Heart left ventricle (tissue), 16 donors: Measurements from ENCODE around the gene FBH1. TPM values are rescaled to one million over a fixed set of nuclear protein-coding genes. Genes with fewer than 3 reads are reported as not detected.

Experiments
- ATAC-seq, 4 donors: fragments of 200-7000 bp; cut with Tn5 transposase; one replicate each; pipeline ENCODE4 v1.9.1; 2020 to 2022; ENCODE audit warnings: moderate library complexity in 4 of 4, mild to moderate bottlenecking in 3 of 4, moderate number of reproducible peaks in 1 of 4
- DNase-seq, 5 donors: peaks; one replicate each; pipeline ENCODE4 v3.0.0-alpha.2; 2020
- H3K27ac ChIP-seq, 12 donors: fragments of 200-600 bp; sonication (generic) in 4 of 12; one replicate each; pipeline versions ENCODE4 v1.5.0 to v1.8.0; 2016 to 2022; ENCODE audit warnings: mild to moderate bottlenecking in 2 of 12
- H3K27me3 ChIP-seq, 9 donors: fragments of 200-600 bp; sonication (generic) in 2 of 9; one replicate each; pipeline versions ENCODE4 v1.5.1 to v1.8.0; 2016 to 2022; ENCODE audit warnings: mild to moderate bottlenecking in 3 of 9
- H3K36me3 ChIP-seq, 9 donors: fragments of 200-600 bp; sonication (generic) in 2 of 9; one replicate each; pipeline versions ENCODE4 v1.5.0 to v1.8.0; 2018 to 2022; ENCODE audit warnings: mild to moderate bottlenecking in 2 of 9
- H3K4me1 ChIP-seq, 12 donors: fragments of 200-600 bp; sonication (generic) in 4 of 12; one replicate each; pipeline versions ENCODE4 v1.5.0 to v1.8.0; 2016 to 2022; ENCODE audit warnings: mild to moderate bottlenecking in 3 of 12
- H3K4me3 ChIP-seq, 12 donors: fragments of 200-600 bp; sonication (generic) in 4 of 12; one replicate each; pipeline versions ENCODE4 v1.5.0 to v1.8.0; 2017 to 2022; ENCODE audit warnings: mild to moderate bottlenecking in 9 of 12, moderate library complexity in 4 of 12
- H3K9me3 ChIP-seq, 12 donors: fragments of 200-600 bp; sonication (generic) in 4 of 12; one replicate each; pipeline versions ENCODE4 v1.5.0 to v1.8.0; 2016 to 2022; ENCODE audit warnings: mild to moderate bottlenecking in 1 of 12
- POLR2A ChIP-seq, 2 donors: fragments of 450-650 bp; IDR thresholded peaks; one replicate each; pipeline ENCODE4 v1.6.1; 2017; ENCODE audit warnings: antibody characterized with exemption in 2 of 2, mild to moderate bottlenecking in 2 of 2, moderate library complexity in 2 of 2
- WGBS, 4 donors: extraction: QIAGEN DNeasy Blood & Tissue Kit in 2 of 4; methylation state at CpG; one replicate each; pipeline versions ENCODE4 v1.1.5 to v1.1.7; 2013 to 2018; 5-methylcytosine and 5-hydroxymethylcytosine counted together
- intact Hi-C, 10 donors: fragments of 100-400 bp; cut with DNase I; formaldehyde crosslinking; loops; one replicate each; pipeline versions ENCODE4 v1.11.1 to v1.14.2; 2022
- polyA plus RNA-seq, 2 donors: library from polyadenylated mRNA; stranded (reverse); fragments of 200-250 nt; gene quantifications; one replicate each; pipeline ENCODE4 v1.2.3, GENCODE V29; 2013
- total RNA-seq, 9 donors: library from RNA; depleted of rRNA in 2 of 9; stranded (reverse); fragments of >200 nt in 2 of 9; fragmentation: NEBNext Ultra II Directional in 3 of 9; extraction: Animal tissue kit (Norgen Biotek cat#: 25700) in 3 of 9; gene quantifications; one replicate each; pipeline versions ENCODE4 v1.1.0 to v1.2.4, GENCODE V29; 2016 to 2023
- TF ChIP-seq, protein P1 (sequence below), 12 donors: fragments of 200-600 bp; sonication (generic) in 4 of 12; IDR thresholded peaks; one replicate each; pipeline versions ENCODE4 v1.5.0 to v1.8.0; 2018 to 2022; ENCODE audit warnings: antibody characterized with exemption in 12 of 12, mild to moderate bottlenecking in 5 of 12
- donor health status: ischemic (EF 13 %, LVEDD 7.1; RV severe dilation, severe dysfunction).
- donor health status: healthy with polysubstance abuse.
- donor health status: DM: no; HTN: yes; CAD: no.
- donor health status: DM: no; HTN: no; CAD: no.
- donor health status: ischemic (EF 25% LVEDD 6.9; RV normal size, moderate dysfunction).
- donor health status: ischemic (EF 25% LVEDD 5.7; RV mildly dilated, moderate dysfunction).
- donor health status: healthy.
- donor health status: DM: yes; HTN: yes; CAD: no.
- donor health status: ischemic (EF 35%, LVEDD 5.7; RV mildly dilated, moderate dysfunction).
- donor health status: nonischemic (EF 11% LVEDD 7.7; RV severe dilation, severe dysfunction).
- donor health status: DM: yes; HTN: yes; CAD: no.
- donor health status: PGD.
- donor health status: ischemic (EF 29% LVEDD 5.4; RV normal size, mild dysfunction).
- donor health status: nonischemic (EF 23%, LVEDD 6.1; RV moderate dilation, normal function).

The FBH1 gene
- total and polyA plus RNA-seq, 11 donors = 57.4 to 111 (median 83.5) TPM

DNA sequence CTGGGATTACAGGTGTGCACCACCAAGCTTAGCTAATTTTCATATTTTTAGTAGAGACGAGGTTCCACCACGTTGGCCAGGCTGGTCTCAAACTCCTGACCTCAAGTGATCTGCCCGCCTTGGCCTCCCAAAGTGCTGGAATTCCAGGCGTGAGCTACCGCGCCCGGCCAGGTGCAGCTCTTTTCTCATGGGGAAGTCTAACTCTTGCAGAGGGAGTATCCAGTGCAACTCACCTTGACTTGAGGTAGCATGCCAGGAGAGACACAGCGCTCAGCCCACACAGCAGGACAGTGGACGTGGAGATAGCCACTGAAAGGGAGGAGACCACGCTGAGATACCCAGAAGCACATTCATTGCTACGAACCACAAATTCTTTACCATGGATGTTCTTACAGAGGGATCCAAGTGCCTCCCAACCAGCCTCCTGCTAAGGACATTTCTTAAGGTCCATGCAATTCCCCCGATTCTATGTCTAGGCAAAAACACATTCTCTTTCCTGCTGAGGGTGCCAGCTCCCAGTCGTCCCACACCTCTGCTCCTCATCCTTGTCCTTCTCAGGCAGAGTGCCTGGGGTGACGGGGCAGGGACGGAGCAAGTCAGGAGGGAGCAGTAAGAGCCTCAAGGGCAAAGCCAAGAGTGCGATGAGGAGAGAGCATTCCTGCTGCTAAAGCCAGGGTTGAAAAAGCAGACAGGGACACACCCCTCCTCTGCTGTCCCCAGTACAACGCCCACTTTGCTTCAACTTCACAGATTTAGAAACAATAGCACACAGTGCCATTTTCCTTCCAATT lies 66.3 kb downstream of the FBH1 start:
- Histone ChIP-seq H3K27me3 (no peaks in the 10 kb centered on the region), H3K9me3 (no peaks in the 10 kb centered on the region), H3K4me1 (peaks cover 0 to 4% (median 0%) of the 10 kb centered on the region in 12 donors), H3K27ac (no peak overlapping the region), H3K36me3 (peaks cover 0 to 88% (median 28%) of the 10 kb centered on the region in 9 donors), H3K4me3 (no peak overlapping the region)
- ATAC-seq (peak in 1 of 4 donors; percentile 11), DNase-seq (no peak)
- no peak for TF ChIP-seq POLR2A (IDR thresholded peaks at IDR 0.05)
- TF ChIP-seq, protein P1, sequence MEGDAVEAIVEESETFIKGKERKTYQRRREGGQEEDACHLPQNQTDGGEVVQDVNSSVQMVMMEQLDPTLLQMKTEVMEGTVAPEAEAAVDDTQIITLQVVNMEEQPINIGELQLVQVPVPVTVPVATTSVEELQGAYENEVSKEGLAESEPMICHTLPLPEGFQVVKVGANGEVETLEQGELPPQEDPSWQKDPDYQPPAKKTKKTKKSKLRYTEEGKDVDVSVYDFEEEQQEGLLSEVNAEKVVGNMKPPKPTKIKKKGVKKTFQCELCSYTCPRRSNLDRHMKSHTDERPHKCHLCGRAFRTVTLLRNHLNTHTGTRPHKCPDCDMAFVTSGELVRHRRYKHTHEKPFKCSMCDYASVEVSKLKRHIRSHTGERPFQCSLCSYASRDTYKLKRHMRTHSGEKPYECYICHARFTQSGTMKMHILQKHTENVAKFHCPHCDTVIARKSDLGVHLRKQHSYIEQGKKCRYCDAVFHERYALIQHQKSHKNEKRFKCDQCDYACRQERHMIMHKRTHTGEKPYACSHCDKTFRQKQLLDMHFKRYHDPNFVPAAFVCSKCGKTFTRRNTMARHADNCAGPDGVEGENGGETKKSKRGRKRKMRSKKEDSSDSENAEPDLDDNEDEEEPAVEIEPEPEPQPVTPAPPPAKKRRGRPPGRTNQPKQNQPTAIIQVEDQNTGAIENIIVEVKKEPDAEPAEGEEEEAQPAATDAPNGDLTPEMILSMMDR (IDR thresholded peaks at IDR 0.05) = no peak
- intact Hi-C loops = loop anchor here in 1 of 10 donors (10.0 kb wide), 1 partner anchor 48 kb away; no protein-coding TSS in a partner anchor
- WGBS, 4 donors = 87 to 94% (median 89%) methylated on average over 11 to 17 of the region's 17 CpGs

DNA sequence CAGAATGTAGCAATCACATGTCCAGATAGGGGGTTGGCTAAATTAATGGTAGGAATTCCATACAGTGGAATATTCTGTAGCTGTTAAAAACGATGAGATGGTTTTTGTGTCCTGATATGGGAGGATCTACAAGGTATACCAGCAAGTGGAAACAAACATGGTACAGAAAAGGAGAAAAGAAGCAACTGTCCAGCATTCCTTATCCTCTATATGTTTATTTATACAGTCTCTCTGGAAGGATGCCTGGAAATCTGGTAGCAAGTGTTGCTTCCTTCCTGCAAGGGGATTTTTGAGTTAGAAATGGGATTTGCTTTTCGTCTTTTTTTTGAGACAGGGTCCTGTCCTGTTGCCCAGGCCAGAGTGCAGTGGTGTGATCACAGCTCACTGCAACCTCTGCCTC lies 68.0 kb downstream of the FBH1 start:
- no peak overlapping the region for H3K27ac ChIP-seq
- no peaks in the 10 kb centered on the region for H3K4me1 ChIP-seq
- ATAC-seq (no peak), DNase-seq (no peak)
- intact Hi-C loops = loop anchor here in 1 of 10 donors (10.0 kb wide), 1 partner anchor 47 kb away; no protein-coding TSS in a partner anchor
- H3K9me3 ChIP-seq = no peaks in the 10 kb centered on the region
- TF ChIP-seq, protein P1 (IDR thresholded peaks at IDR 0.05) = no peak
- TF ChIP-seq POLR2A (IDR thresholded peaks at IDR 0.05) = no peak
- WGBS, 4 donors = 57 to 74% (median 67%) methylated on average over 2 of the region's 2 CpGs
- no peaks in the 10 kb centered on the region for H3K27me3 ChIP-seq
- H3K36me3 ChIP-seq = peaks cover 0 to 88% (median 21%) of the 10 kb centered on the region in 9 donors
- no peak overlapping the region for H3K4me3 ChIP-seq

DNA sequence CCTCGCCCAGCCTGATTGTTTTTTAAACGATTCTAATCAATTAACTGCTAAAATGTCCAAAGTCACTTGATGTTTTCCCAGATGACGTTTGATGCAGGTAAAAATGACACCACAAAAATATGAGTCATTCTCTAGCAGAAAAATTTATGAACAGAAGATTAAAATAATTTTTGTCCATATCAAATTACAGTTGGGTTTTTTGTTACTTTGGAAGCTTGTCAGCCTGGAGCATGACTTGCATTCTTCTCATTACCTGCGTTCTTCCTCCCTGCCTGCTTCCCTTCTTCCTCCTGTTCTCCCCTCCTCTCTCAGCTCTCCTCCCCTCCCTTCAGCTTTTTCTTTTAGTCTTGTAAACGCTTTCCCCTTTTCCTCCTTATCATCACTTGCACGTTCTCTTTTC lies 68.6 kb downstream of the FBH1 start:
- DNase-seq (no peak), ATAC-seq (no peak)
- Histone ChIP-seq H3K36me3 (peaks cover 0 to 88% (median 24%) of the 10 kb centered on the region in 9 donors), H3K9me3 (no peaks in the 10 kb centered on the region), H3K27ac (no peak overlapping the region), H3K27me3 (no peaks in the 10 kb centered on the region), H3K4me3 (no peak overlapping the region), H3K4me1 (no peaks in the 10 kb centered on the region)
- intact Hi-C loops = loop anchor here in 1 of 10 donors (10.0 kb wide), 1 partner anchor 46 kb away; no protein-coding TSS in a partner anchor
- 84 to 91% (median 88%) methylated on average over 6 of the region's 6 CpGs for WGBS, 4 donors
- TF ChIP-seq, protein P1 (IDR thresholded peaks at IDR 0.05) = no peak
- no peak for TF ChIP-seq POLR2A (IDR thresholded peaks at IDR 0.05)

DNA sequence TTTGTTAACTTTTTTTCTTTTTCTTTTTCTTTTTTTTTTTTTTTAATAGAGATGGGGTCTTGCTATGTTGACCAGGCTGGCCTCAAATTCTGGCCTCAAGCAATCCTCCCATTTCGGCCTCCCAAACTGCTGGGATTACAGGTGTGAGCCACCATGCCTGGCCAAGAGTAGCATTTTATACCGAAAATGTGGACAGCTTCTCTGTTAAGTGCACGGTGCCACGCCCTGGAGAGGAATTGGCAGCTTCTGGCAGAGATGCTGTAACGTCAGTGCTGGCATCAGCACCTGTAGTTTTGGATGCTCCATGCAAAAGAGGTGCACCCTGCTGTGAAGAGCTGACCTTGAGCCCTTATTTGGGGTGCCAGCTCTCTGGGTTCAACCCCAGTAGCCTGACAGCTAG lies 69.1 kb downstream of the FBH1 start:
- Histone ChIP-seq H3K9me3 (no peaks in the 10 kb centered on the region), H3K27ac (no peak overlapping the region), H3K4me3 (no peak overlapping the region), H3K27me3 (no peaks in the 10 kb centered on the region), H3K4me1 (no peaks in the 10 kb centered on the region), H3K36me3 (peaks cover 0 to 88% (median 22%) of the 10 kb centered on the region in 9 donors)
- intact Hi-C loops = loop anchor here in 1 of 10 donors (10.0 kb wide), 1 partner anchor 46 kb away; no protein-coding TSS in a partner anchor
- WGBS, 4 donors = 94 to 97% (median 95%) methylated on average over 5 of the region's 5 CpGs
- ATAC-seq (no peak), DNase-seq (peak in 1 of 5 donors; percentile 1)
- TF ChIP-seq POLR2A (IDR thresholded peaks at IDR 0.05) = no peak
- TF ChIP-seq, protein P1 (IDR thresholded peaks at IDR 0.05) = no peak
